Measurements from ENCODE around the gene C2CD2.

DNA sequence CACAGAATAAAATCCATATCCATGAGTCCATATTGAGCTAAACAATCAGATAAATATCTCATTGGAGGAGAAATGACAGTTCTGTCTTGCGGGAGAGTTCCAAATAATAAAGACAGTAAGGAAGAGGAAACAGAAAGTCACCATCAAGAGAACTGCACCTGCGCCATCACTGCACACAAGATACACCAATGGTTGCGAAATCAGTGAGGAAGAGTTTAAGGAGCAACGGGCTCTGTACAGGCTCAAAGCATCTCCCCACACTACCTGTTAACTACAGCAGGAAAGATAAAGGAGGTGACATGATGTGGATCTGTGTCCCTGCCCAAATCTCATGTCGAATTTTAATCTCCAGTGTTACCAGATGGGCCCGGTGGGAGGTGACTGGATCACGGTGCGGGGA, 7.8 kb downstream of the C2CD2 start:
- TF ChIP-seq, protein P1, sequence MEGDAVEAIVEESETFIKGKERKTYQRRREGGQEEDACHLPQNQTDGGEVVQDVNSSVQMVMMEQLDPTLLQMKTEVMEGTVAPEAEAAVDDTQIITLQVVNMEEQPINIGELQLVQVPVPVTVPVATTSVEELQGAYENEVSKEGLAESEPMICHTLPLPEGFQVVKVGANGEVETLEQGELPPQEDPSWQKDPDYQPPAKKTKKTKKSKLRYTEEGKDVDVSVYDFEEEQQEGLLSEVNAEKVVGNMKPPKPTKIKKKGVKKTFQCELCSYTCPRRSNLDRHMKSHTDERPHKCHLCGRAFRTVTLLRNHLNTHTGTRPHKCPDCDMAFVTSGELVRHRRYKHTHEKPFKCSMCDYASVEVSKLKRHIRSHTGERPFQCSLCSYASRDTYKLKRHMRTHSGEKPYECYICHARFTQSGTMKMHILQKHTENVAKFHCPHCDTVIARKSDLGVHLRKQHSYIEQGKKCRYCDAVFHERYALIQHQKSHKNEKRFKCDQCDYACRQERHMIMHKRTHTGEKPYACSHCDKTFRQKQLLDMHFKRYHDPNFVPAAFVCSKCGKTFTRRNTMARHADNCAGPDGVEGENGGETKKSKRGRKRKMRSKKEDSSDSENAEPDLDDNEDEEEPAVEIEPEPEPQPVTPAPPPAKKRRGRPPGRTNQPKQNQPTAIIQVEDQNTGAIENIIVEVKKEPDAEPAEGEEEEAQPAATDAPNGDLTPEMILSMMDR (IDR thresholded peaks at IDR 0.05) = no peak
- TF ChIP-seq POLR2A (IDR thresholded peaks at IDR 0.05) = no peak

Data from Peyer's patch (tissue), 4 donors.